ENCODE data around the gene TNS2. TPM values are rescaled to one million over a fixed set of nuclear protein-coding genes. Genes with fewer than 3 reads are reported as not detected.
A peak's percentile ranks its signal among the peaks of the same experiment; 100 is the strongest.

TNS2 gene
- total and polyA plus RNA-seq, 2 of the 13 experiments (the other 11 are each of a cell fraction or from before 2014, with no cell fraction given) = 8.9 to 20.4 TPM

DNA sequence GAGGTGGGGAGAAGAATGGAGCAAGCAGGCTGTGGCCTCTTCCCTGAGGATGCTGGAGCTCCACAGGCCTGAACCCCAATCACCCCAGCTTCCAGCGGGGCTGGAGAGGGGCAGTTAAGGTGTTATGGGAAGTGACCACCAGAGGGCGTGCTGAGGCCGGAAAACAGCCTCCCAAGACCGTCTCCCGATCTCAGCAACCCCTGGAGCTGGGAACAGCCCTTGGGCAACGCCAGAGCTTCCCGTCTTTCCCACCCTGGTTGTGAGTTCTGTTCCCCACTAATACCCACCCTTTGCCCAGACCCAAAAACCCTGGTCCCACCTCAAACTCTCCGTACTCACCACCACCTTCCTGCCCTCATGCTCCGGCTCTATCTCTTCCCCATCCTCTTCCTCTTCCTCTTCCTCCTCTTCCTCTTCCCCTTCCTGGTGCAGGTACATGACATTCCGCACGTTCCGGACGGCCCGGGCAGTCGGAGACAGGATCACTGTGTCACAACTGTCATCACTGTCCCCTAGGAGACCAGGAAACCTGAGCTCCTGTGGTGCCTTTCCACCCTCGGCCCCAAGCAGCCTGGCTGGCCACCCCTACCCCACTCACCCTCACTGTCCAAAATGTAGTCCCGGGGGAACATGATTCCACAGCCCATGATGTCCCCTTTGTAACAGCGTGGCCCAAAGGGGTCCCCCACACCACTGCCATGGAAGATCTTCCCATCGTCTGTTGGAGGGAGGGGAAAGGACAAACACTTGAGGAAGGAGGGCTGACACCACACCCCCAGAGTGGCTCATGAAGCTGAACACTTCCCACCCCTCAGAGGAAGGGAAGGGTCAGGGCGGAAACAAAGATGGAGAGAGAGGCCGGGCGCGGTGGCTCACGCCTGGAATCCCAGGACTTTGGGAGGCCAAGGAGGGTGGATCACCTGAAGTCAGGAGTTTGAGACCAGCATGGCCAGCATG, 16.4 kb downstream of the TNS2 start (continued):
- TF ChIP-seq JUN (CRISPR knock-in tag; IDR thresholded peaks at IDR 0.05) (no peak), ZNF234 (CRISPR knock-in tag; conservative IDR thresholded peaks at IDR 0.05) (no peak), CREM (IDR thresholded peaks at IDR 0.05) (no peak), CREM (CRISPR knock-in tag; IDR thresholded peaks at IDR 0.05) (no peak), ZMYM3 (CRISPR knock-in tag; IDR thresholded peaks at IDR 0.05) (no peak), RELA (CRISPR knock-in tag; IDR thresholded peaks at IDR 0.05) (no peak), ZNF264 (CRISPR knock-in tag; IDR thresholded peaks at IDR 0.05) (no peak), ZSCAN12 (CRISPR knock-in tag; IDR thresholded peaks at IDR 0.05) (no peak), HNRNPLL (IDR thresholded peaks at IDR 0.05; ENCODE audit: low read depth, low read length, poor library complexity, severe bottlenecking) (no peak), SUZ12 (IDR thresholded peaks at IDR 0.05; ENCODE audit: low read depth, low read length) (no peak), JUNB (CRISPR knock-in tag; IDR thresholded peaks at IDR 0.05; ENCODE audit: borderline replicate concordance) (no peak), NCOA1 (CRISPR knock-in tag; IDR thresholded peaks at IDR 0.05) (no peak), POLR2G (IDR thresholded peaks at IDR 0.05; ENCODE audit: low read depth, low read length) (no peak), SMAD9 (CRISPR knock-in tag; IDR thresholded peaks at IDR 0.05) (no peak), ZNF44 (CRISPR knock-in tag; IDR thresholded peaks at IDR 0.05) (no peak), PTBP1 (IDR thresholded peaks at IDR 0.05; ENCODE audit: low read depth, low read length, poor library complexity, severe bottlenecking) (no peak), GABPA (IDR thresholded peaks at IDR 0.05; ENCODE audit: low read depth, low read length) (no peak), GABPA (CRISPR knock-in tag; IDR thresholded peaks at IDR 0.05; ENCODE audit: low read depth) (peak; percentile 14; the same call in 1 of the 2 replicates)
- TF ChIP-seq, protein P1, sequence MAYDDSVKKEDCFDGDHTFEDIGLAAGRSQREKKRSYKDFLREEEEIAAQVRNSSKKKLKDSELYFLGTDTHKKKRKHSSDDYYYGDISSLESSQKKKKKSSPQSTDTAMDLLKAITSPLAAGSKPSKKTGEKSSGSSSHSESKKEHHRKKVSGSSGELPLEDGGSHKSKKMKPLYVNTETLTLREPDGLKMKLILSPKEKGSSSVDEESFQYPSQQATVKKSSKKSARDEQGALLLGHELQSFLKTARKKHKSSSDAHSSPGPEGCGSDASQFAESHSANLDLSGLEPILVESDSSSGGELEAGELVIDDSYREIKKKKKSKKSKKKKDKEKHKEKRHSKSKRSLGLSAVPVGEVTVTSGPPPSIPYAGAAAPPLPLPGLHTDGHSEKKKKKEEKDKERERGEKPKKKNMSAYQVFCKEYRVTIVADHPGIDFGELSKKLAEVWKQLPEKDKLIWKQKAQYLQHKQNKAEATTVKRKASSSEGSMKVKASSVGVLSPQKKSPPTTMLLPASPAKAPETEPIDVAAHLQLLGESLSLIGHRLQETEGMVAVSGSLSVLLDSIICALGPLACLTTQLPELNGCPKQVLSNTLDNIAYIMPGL (CRISPR knock-in tag; IDR thresholded peaks at IDR 0.05; ENCODE audit: borderline replicate concordance in 1 of 2, low read depth in 1 of 2) = 0 out of 4 replicates have a peak, but pooled peaks of 1 of the 2 experiments have one; percentile 40
- TF ChIP-seq, protein P2, sequence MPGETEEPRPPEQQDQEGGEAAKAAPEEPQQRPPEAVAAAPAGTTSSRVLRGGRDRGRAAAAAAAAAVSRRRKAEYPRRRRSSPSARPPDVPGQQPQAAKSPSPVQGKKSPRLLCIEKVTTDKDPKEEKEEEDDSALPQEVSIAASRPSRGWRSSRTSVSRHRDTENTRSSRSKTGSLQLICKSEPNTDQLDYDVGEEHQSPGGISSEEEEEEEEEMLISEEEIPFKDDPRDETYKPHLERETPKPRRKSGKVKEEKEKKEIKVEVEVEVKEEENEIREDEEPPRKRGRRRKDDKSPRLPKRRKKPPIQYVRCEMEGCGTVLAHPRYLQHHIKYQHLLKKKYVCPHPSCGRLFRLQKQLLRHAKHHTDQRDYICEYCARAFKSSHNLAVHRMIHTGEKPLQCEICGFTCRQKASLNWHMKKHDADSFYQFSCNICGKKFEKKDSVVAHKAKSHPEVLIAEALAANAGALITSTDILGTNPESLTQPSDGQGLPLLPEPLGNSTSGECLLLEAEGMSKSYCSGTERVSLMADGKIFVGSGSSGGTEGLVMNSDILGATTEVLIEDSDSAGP (CRISPR knock-in tag; IDR thresholded peaks at IDR 0.05; ENCODE audit: borderline replicate concordance) = peak; percentile 73; the same call in 1 of the 2 replicates
- TF ChIP-seq, protein P3, sequence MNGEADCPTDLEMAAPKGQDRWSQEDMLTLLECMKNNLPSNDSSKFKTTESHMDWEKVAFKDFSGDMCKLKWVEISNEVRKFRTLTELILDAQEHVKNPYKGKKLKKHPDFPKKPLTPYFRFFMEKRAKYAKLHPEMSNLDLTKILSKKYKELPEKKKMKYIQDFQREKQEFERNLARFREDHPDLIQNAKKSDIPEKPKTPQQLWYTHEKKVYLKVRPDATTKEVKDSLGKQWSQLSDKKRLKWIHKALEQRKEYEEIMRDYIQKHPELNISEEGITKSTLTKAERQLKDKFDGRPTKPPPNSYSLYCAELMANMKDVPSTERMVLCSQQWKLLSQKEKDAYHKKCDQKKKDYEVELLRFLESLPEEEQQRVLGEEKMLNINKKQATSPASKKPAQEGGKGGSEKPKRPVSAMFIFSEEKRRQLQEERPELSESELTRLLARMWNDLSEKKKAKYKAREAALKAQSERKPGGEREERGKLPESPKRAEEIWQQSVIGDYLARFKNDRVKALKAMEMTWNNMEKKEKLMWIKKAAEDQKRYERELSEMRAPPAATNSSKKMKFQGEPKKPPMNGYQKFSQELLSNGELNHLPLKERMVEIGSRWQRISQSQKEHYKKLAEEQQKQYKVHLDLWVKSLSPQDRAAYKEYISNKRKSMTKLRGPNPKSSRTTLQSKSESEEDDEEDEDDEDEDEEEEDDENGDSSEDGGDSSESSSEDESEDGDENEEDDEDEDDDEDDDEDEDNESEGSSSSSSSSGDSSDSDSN (CRISPR knock-in tag; IDR thresholded peaks at IDR 0.05) = peak; percentile 33; the same call in 1 of the 2 replicates
- TF ChIP-seq, protein P4, sequence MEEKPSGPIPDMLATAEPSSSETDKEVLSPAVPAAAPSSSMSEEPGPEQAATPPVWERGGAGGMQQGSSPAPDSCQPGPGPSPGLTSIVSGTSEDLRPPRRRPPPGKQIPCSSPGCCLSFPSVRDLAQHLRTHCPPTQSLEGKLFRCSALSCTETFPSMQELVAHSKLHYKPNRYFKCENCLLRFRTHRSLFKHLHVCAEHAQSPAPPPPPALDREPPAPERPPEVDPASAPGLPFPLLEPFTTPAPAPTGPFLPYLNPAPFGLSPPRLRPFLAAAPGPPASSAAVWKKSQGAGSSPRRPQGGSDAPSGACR (CRISPR knock-in tag; IDR thresholded peaks at IDR 0.05) = 0 out of 2 replicates have a peak, but pooled peaks have one; percentile 66

Data from HepG2 (cell line).